Breast epithelium (tissue), 4 donors: Measurements from ENCODE around the gene OAT. TPM values are rescaled to one million over a fixed set of nuclear protein-coding genes. Genes with fewer than 3 reads are reported as not detected.

Experiments
- DNase-seq, 2 donors: peaks; one replicate each; pipeline ENCODE4 v3.0.0-alpha.2; 2019; ENCODE audit warnings: low spot score in 2 of 2
- H3K27ac ChIP-seq, 2 donors: fragments of 200-600 bp; sonication (generic) in 1 of 2; one replicate each; pipeline ENCODE4 v1.5.1; 2016 to 2019; ENCODE audit warnings: mild to moderate bottlenecking in 1 of 2
- H3K27me3 ChIP-seq, 2 donors: fragments of 200-600 bp; sonication (generic) in 1 of 2; one replicate each; pipeline versions ENCODE4 v1.5.1 to v1.6.0; 2017 to 2019; ENCODE audit warnings: control low read depth in 1 of 2, mild to moderate bottlenecking in 1 of 2
- H3K36me3 ChIP-seq: fragments of 200-600 bp; one replicate; pipeline ENCODE4 v1.5.1; 2019
- H3K4me1 ChIP-seq, 2 donors: fragments of 200-600 bp; sonication (generic); one replicate each; pipeline ENCODE4 v1.5.1; 2016 to 2019; ENCODE audit warnings: control low read depth in 1 of 2
- H3K4me3 ChIP-seq, 3 donors: fragments of 200-600 bp; sonication (generic); 1 replicate in 2 of 3; 2 replicates in 1 of 3; pipeline ENCODE4 v1.5.1; 2016 to 2019; ENCODE audit warnings: mild to moderate bottlenecking in 3 of 3, moderate library complexity in 2 of 3
- H3K9me3 ChIP-seq, 2 donors: fragments of 200-600 bp; sonication (generic) in 1 of 2; one replicate each; pipeline ENCODE4 v1.5.1; 2016 to 2019; ENCODE audit warnings: control low read depth in 1 of 2
- POLR2A ChIP-seq: fragments of 450-650 bp; IDR thresholded peaks from one replicate; pipeline ENCODE4 v1.6.1; 2016; ENCODE audit warnings: antibody characterized with exemption, mild to moderate bottlenecking, moderate library complexity
- POLR2AphosphoS5 ChIP-seq, 3 donors: sonication (generic); formaldehyde crosslinking; IDR thresholded peaks; one replicate each; pipeline ENCODE4 v1.6.1; 2017; ENCODE audit warnings: antibody characterized with exemption in 3 of 3
- intact Hi-C: fragments of 100-400 bp; cut with DNase I; formaldehyde crosslinking; loops from one replicate; pipeline ENCODE4 v1.15.1; 2023; ENCODE audit warnings: low total_unique reads
- total RNA-seq, 3 donors: library from RNA; depleted of rRNA; stranded (reverse); fragments of >200 nt; gene quantifications; one replicate each; pipeline ENCODE4 v1.1.0, GENCODE V29; 2016
- TF ChIP-seq, protein P1 (sequence below), 3 donors: fragments of 450-650 bp; IDR thresholded peaks; one replicate each; pipeline ENCODE4 v1.5.1; 2016 to 2017; ENCODE audit warnings: antibody characterized with exemption in 3 of 3, mild to moderate bottlenecking in 3 of 3, moderate library complexity in 3 of 3

Gene OAT
- total RNA-seq, 3 donors from 2014 or later: 93.3 to 160 (median 115) TPM

DNA sequence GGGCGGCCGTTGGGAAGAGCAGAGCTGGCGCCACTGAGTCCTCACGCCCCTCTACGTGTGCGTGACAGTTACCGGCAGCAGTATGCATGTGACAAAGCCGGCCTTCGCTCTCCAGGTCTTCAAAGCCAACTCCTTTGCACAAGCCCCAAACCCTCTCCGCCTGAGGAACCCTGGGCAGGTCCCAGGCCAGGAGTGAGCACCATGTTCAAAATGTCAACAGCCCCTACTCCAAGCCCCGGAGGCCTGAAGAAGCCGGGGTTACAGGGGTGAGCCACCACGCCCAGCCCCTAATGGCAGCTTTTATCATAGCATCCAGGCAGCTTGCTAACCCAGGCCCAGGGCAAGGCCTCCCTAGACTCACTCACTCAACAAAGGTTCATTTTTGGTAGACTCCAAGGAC is 70.8 kb downstream of the OAT start:
- H3K4me3 ChIP-seq: no peak overlapping the region
- DNase-seq: no peak
- H3K27me3 ChIP-seq: no peaks in the 10 kb centered on the region
- no peaks in the 10 kb centered on the region for H3K4me1 ChIP-seq
- H3K9me3 ChIP-seq: no peaks in the 10 kb centered on the region
- no peak overlapping the region for H3K27ac ChIP-seq
- no peaks in the 10 kb centered on the region for H3K36me3 ChIP-seq
- TF ChIP-seq POLR2A (no peak), POLR2AphosphoS5 (IDR thresholded peaks at IDR 0.05) (no peak)
- TF ChIP-seq, protein P1, sequence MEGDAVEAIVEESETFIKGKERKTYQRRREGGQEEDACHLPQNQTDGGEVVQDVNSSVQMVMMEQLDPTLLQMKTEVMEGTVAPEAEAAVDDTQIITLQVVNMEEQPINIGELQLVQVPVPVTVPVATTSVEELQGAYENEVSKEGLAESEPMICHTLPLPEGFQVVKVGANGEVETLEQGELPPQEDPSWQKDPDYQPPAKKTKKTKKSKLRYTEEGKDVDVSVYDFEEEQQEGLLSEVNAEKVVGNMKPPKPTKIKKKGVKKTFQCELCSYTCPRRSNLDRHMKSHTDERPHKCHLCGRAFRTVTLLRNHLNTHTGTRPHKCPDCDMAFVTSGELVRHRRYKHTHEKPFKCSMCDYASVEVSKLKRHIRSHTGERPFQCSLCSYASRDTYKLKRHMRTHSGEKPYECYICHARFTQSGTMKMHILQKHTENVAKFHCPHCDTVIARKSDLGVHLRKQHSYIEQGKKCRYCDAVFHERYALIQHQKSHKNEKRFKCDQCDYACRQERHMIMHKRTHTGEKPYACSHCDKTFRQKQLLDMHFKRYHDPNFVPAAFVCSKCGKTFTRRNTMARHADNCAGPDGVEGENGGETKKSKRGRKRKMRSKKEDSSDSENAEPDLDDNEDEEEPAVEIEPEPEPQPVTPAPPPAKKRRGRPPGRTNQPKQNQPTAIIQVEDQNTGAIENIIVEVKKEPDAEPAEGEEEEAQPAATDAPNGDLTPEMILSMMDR (IDR thresholded peaks at IDR 0.05): no peak
- intact Hi-C loops: no loop called here

Other genes with a start within 250 kb of the OAT start
- under 1 TPM in 2 of 3 donors, not detected in 1; 0.33 to 0.73 TPM for gene NKX1-2, start 31.1 kb upstream of the OAT start, total RNA-seq
- gene LHPP, start 42.9 kb upstream of the OAT start, total RNA-seq: 10 to 100 TPM; 13.1 to 19.6 (median 17.0) TPM